ENCODE data around the gene AFF4.

The AFF4 gene

GRCh38 chr5:132889501-132889900 is 73.9 kb downstream of the AFF4 start:
- no peak for DNase-seq (ENCODE audit: low read depth in 2 of 2)

GRCh38 chr5:132887283-132887682 is 76.2 kb downstream of the AFF4 start:
- no peak for DNase-seq (ENCODE audit: low read depth in 2 of 2)

- no peak for DNase-seq (ENCODE audit: low read depth in 2 of 2)
These were observed 77.2 kb downstream of the AFF4 start for GRCh38 chr5:132886064-132886823.

- DNase-seq (ENCODE audit: low read depth in 2 of 2) = no peak
These were observed 78.9 kb downstream of the AFF4 start for GRCh38 chr5:132884548-132884947.

- DNase-seq (ENCODE audit: low read depth in 2 of 2) = no peak
These were observed 80.1 kb downstream of the AFF4 start for GRCh38 chr5:132883261-132883834.

GRCh38 chr5:132877938-132878337 is 85.5 kb downstream of the AFF4 start:
- DNase-seq (ENCODE audit: low read depth in 2 of 2) = no peak

- no peak for DNase-seq (ENCODE audit: low read depth in 2 of 2)
These were observed 86.0 kb downstream of the AFF4 start for GRCh38 chr5:132877466-132877865.

- DNase-seq (ENCODE audit: low read depth in 2 of 2) = no peak
These were observed 87.2 kb downstream of the AFF4 start for GRCh38 chr5:132876020-132876759.

- DNase-seq (ENCODE audit: low read depth in 2 of 2) = no peak
These were observed 89.5 kb downstream of the AFF4 start for GRCh38 chr5:132873930-132874271.

- DNase-seq (ENCODE audit: low read depth in 2 of 2) = no peak
These were observed 90.1 kb downstream of the AFF4 start, which contains the start of gene LEAP2 for GRCh38 chr5:132873119-132873929. TSS of gene LEAP2 (plus strand) at chr5:132873668. CDS start at chr5:132873695, 27 bp downstream.

- DNase-seq (ENCODE audit: low read depth in 2 of 2) = no peak
These were observed 90.7 kb downstream of the AFF4 start for GRCh38 chr5:132872788-132873118.

GRCh38 chr5:132871459-132872284 is 91.8 kb downstream of the AFF4 start:
- no peak for DNase-seq (ENCODE audit: low read depth in 2 of 2)

GRCh38 chr5:132870801-132871200 is 92.6 kb downstream of the AFF4 start:
- no peak for DNase-seq (ENCODE audit: low read depth in 2 of 2)

GRCh38 chr5:132868754-132869153 is 94.7 kb downstream of the AFF4 start:
- no peak for DNase-seq (ENCODE audit: low read depth in 2 of 2)

- no peak for DNase-seq (ENCODE audit: low read depth in 2 of 2)
These were observed 96.4 kb downstream of the AFF4 start for GRCh38 chr5:132867046-132867451.

- DNase-seq (ENCODE audit: low read depth in 2 of 2) = peak; percentile 82 to 89
These were observed 96.9 kb downstream of the AFF4 start, which contains the start of the genes GDF9 and UQCRQ for GRCh38 chr5:132866342-132867045. TSS of gene GDF9 (minus strand) at chr5:132866469. CDS start at chr5:132864533, 1,936 bp downstream. TSS of gene UQCRQ (plus strand) at chr5:132866642. CDS start at chr5:132866882, 240 bp downstream.

- no peak for DNase-seq (ENCODE audit: low read depth in 2 of 2)
These were observed 97.6 kb downstream of the AFF4 start for GRCh38 chr5:132865668-132866341.

GRCh38 chr5:132860742-132861141 is 102.7 kb downstream of the AFF4 start:
- no peak for DNase-seq (ENCODE audit: low read depth in 2 of 2)

GRCh38 chr5:132859889-132860437 is 103.5 kb downstream of the AFF4 start:
- DNase-seq (ENCODE audit: low read depth in 2 of 2) = no peak
